Measurements from ENCODE around the gene TNNT3.

Gene TNNT3

GRCh38 chr11:1876361-1877063, 43.0 kb upstream of the TNNT3 start:
- no peak overlapping the region for H3K4me3 ChIP-seq (ENCODE audit: low read depth, low read length)
- H3K9me3 ChIP-seq (ENCODE audit: control insufficient read depth, insufficient read depth, low read length), result no peaks in the 10 kb centered on the region
- no peaks in the 10 kb centered on the region for H3K27me3 ChIP-seq (ENCODE audit: control insufficient read depth, insufficient read depth, low read length)
- H3K9ac ChIP-seq (ENCODE audit: low read depth, low read length), result no peak overlapping the region
- peak overlapping the region; percentile 28 for H3K27ac ChIP-seq (ENCODE audit: low read depth, low read length)
- H3K36me3 ChIP-seq (ENCODE audit: control insufficient read depth, insufficient read depth, low read length), result no peaks in the 10 kb centered on the region
- no peaks in the 10 kb centered on the region for H3K4me1 ChIP-seq (ENCODE audit: control insufficient read depth, insufficient read depth, low read length)

GRCh38 chr11:1877211-1878136, 42.0 kb upstream of the TNNT3 start:
- Histone ChIP-seq H3K27ac (ENCODE audit: low read depth, low read length) (peak overlapping the region; percentile 28), H3K4me3 (ENCODE audit: low read depth, low read length) (no peak overlapping the region), H3K27me3 (ENCODE audit: control insufficient read depth, insufficient read depth, low read length) (no peaks in the 10 kb centered on the region), H3K4me1 (ENCODE audit: control insufficient read depth, insufficient read depth, low read length) (no peaks in the 10 kb centered on the region), H3K36me3 (ENCODE audit: control insufficient read depth, insufficient read depth, low read length) (no peaks in the 10 kb centered on the region), H3K9me3 (ENCODE audit: control insufficient read depth, insufficient read depth, low read length) (no peaks in the 10 kb centered on the region), H3K9ac (ENCODE audit: low read depth, low read length) (no peak overlapping the region)

DNA sequence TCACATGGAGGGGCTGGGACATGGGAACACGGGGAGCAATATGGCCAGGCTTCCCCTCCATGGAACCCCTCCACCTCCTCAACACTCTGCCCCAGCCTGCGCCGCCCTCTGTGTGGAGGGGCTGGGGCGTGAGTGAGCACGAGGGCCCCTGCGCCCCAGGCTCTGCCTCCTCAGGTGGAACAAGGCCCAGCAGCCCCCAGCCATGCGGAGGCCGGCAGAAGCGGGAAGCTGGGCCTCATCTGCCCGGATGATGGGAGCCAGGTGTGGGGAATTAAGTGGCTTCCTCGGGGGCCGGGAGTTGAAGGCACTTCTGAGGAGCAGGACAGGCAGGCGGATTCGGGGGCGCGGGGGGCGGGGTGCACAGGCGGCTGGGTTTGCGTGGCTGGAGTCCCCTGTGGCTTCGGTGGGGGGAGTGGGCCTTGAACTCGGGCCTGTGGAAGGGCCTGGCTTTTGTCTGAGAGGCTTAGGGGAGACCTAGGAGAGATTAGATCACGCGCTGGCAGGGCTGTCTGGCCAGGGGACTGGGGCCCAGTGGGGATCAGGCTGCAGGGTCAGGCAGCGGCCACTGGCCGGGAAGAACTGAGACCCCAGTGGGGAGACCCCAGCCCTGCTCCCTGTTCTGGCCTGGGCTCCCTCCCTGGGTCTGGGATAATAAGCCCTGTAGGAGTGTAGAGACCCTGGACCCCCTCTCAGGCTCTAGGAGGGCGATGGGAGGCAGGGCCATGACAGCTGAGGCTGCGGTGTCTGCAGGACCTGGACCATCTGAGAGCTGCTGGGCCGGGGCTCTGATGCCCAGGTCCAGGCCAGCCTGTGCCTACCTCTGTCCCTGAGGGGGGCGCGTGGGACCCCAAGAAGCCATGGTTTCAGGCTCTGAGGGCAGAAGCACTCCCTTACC, 41.1 kb upstream of the TNNT3 start:
- no peak overlapping the region for H3K9ac ChIP-seq (ENCODE audit: low read depth, low read length)
- H3K9me3 ChIP-seq (ENCODE audit: control insufficient read depth, insufficient read depth, low read length), result no peaks in the 10 kb centered on the region
- no peak overlapping the region for H3K4me3 ChIP-seq (ENCODE audit: low read depth, low read length)
- H3K4me1 ChIP-seq (ENCODE audit: control insufficient read depth, insufficient read depth, low read length), result 0 out of 2 replicates have a peak, but pooled peaks cover 4% of the 10 kb centered on the region
- H3K27me3 ChIP-seq (ENCODE audit: control insufficient read depth, insufficient read depth, low read length), result no peaks in the 10 kb centered on the region
- no peaks in the 10 kb centered on the region for H3K36me3 ChIP-seq (ENCODE audit: control insufficient read depth, insufficient read depth, low read length)
- no peak overlapping the region for H3K27ac ChIP-seq (ENCODE audit: low read depth, low read length)

- Histone ChIP-seq H3K4me1 (ENCODE audit: control insufficient read depth, insufficient read depth, low read length) (0 out of 2 replicates have a peak, but pooled peaks cover 4% of the 10 kb centered on the region), H3K4me3 (ENCODE audit: low read depth, low read length) (no peak overlapping the region), H3K9me3 (ENCODE audit: control insufficient read depth, insufficient read depth, low read length) (no peaks in the 10 kb centered on the region), H3K27me3 (ENCODE audit: control insufficient read depth, insufficient read depth, low read length) (no peaks in the 10 kb centered on the region), H3K27ac (ENCODE audit: low read depth, low read length) (no peak overlapping the region), H3K9ac (ENCODE audit: low read depth, low read length) (no peak overlapping the region), H3K36me3 (ENCODE audit: control insufficient read depth, insufficient read depth, low read length) (no peaks in the 10 kb centered on the region)
These were observed 40.1 kb upstream of the TNNT3 start for GRCh38 chr11:1879342-1879940.

GRCh38 chr11:1879941-1880720, 39.4 kb upstream of the TNNT3 start:
- Histone ChIP-seq H3K9ac (ENCODE audit: low read depth, low read length) (no peak overlapping the region), H3K9me3 (ENCODE audit: control insufficient read depth, insufficient read depth, low read length) (no peaks in the 10 kb centered on the region), H3K27me3 (ENCODE audit: control insufficient read depth, insufficient read depth, low read length) (no peaks in the 10 kb centered on the region), H3K27ac (ENCODE audit: low read depth, low read length) (no peak overlapping the region), H3K4me3 (ENCODE audit: low read depth, low read length) (no peak overlapping the region), H3K4me1 (ENCODE audit: control insufficient read depth, insufficient read depth, low read length) (0 out of 2 replicates have a peak, but pooled peaks cover 4% of the 10 kb centered on the region), H3K36me3 (ENCODE audit: control insufficient read depth, insufficient read depth, low read length) (no peaks in the 10 kb centered on the region)

- Histone ChIP-seq H3K9ac (ENCODE audit: low read depth, low read length) (no peak overlapping the region), H3K27me3 (ENCODE audit: control insufficient read depth, insufficient read depth, low read length) (no peaks in the 10 kb centered on the region), H3K4me3 (ENCODE audit: low read depth, low read length) (no peak overlapping the region), H3K27ac (ENCODE audit: low read depth, low read length) (no peak overlapping the region), H3K9me3 (ENCODE audit: control insufficient read depth, insufficient read depth, low read length) (no peaks in the 10 kb centered on the region), H3K4me1 (ENCODE audit: control insufficient read depth, insufficient read depth, low read length) (0 out of 2 replicates have a peak, but pooled peaks cover 4% of the 10 kb centered on the region), H3K36me3 (ENCODE audit: control insufficient read depth, insufficient read depth, low read length) (no peaks in the 10 kb centered on the region)
These were observed 38.6 kb upstream of the TNNT3 start for GRCh38 chr11:1880746-1881441.

DNA sequence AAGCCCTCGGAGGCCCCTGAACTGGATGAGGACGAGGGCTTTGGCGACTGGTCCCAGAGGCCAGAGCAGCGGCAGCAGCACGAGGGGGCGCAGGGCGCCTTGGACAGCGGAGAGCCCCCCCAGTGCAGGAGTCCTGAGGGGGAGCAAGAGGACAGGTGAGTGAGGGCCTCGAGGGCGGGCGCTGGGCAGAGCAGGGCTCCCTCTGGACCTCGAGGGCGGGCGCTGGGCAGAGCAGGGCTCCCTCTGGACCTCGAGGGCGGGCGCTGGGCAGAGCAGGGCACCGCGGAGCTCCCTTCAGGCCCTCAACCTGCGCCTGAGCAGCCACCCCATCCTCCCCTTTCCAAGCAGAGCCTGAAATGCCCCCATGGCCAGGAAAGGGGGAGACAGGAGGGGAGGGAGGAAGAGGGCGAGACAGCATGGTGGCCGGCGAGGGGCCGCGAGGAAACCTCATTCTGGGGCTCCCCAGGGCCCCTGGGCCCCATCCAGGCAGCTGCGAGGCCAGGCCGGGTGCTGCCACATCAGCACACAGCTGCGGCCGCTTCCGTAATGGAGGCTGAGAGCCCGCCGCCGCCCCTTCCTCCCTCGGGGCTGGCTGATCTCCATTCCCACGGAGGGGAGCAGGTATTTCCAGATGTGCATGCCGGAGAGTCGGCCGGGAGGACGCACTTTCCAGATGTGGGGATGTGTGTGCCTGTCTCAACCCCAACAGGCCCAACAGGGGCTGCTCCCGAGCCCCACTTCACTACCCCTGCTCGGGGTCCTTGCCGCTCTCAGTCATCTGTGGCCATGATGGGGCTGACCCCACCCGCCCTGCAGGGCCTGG, 37.9 kb upstream of the TNNT3 start:
- Histone ChIP-seq H3K36me3 (ENCODE audit: control insufficient read depth, insufficient read depth, low read length) (no peaks in the 10 kb centered on the region), H3K27ac (ENCODE audit: low read depth, low read length) (no peak overlapping the region), H3K4me3 (ENCODE audit: low read depth, low read length) (no peak overlapping the region)

DNA sequence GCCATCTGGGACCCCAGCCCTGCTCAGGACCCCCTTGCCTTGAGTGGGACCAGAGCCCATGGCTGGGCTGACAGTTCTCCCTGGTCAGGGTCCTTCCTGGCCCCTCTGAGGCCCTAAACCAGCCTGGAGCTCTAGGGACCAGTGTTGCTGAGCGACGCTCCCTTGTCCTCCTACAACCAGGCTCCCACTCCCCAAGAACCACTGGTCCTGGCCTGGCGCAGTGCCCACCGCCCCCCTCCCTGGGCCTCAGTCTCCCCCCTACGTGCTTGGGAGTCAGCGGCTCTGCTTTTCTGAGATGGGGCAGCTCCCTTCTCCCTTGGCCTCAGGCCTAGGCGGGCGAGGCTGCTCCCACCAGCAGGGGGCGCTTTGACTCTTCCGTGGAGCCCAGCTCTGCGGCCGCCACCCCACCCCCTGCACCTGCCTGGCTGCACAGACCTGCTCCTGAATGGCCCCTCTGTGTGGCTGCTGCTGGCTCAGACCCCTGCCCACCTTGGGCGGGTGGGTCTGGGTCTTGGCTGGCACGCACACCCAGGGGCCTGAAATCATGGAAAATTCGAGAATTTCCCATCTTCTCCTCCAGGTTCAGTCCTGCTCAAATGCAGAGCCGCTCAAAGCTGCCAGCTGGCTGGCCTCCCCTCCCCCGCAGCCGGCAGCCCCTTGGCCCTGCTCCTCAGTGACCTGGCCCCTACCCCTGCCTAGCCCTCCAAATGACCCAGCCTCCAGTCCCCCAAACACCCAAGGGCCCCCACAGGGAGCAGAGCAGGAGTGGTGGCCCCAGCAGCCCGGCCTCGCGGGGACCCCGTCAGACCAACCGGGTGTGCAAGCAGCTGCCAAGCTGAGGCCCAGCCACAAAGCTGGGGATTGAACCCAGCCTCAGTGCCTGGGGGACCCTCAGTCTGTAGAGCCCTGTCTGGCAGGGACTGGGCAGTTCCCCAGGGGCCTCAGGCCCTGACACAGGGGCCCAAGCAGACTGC, 37.0 kb upstream of the TNNT3 start:
- H3K9ac ChIP-seq (ENCODE audit: low read depth, low read length), result no peak overlapping the region
- H3K27ac ChIP-seq (ENCODE audit: low read depth, low read length), result no peak overlapping the region
- H3K27me3 ChIP-seq (ENCODE audit: control insufficient read depth, insufficient read depth, low read length), result no peaks in the 10 kb centered on the region
- H3K36me3 ChIP-seq (ENCODE audit: control insufficient read depth, insufficient read depth, low read length), result no peaks in the 10 kb centered on the region
- no peak overlapping the region for H3K4me3 ChIP-seq (ENCODE audit: low read depth, low read length)
- H3K4me1 ChIP-seq (ENCODE audit: control insufficient read depth, insufficient read depth, low read length), result 0 out of 2 replicates have a peak, but pooled peaks cover 4% of the 10 kb centered on the region
- no peaks in the 10 kb centered on the region for H3K9me3 ChIP-seq (ENCODE audit: control insufficient read depth, insufficient read depth, low read length)

More for the DNA sequence above, 37.9 kb upstream of the TNNT3 start:
- Histone ChIP-seq H3K4me1 (ENCODE audit: control insufficient read depth, insufficient read depth, low read length) (0 out of 2 replicates have a peak, but pooled peaks cover 4% of the 10 kb centered on the region), H3K9ac (ENCODE audit: low read depth, low read length) (no peak overlapping the region), H3K9me3 (ENCODE audit: control insufficient read depth, insufficient read depth, low read length) (no peaks in the 10 kb centered on the region), H3K27me3 (ENCODE audit: control insufficient read depth, insufficient read depth, low read length) (no peaks in the 10 kb centered on the region)
